BE2C (cell line): Measurements from ENCODE around the gene PSMA5.

ENCODE experiments used
- DNase-seq: peaks from one replicate; pipeline ENCODE4 v3.0.0-alpha.2; 2020
- H3K27me3 ChIP-seq: fragments of 250-450 bp; sonication (Bioruptor Pico); 2 replicates; pipeline ENCODE4 v1.5.1; 2020; ENCODE audit warnings: mild to moderate bottlenecking
- H3K36me3 ChIP-seq: fragments of 250-450 bp; sonication (Bioruptor Pico); 2 replicates; pipeline ENCODE4 v1.5.1; 2020; ENCODE audit warnings: mild to moderate bottlenecking
- H3K4me1 ChIP-seq: fragments of 250-450 bp; sonication (Bioruptor Pico); 2 replicates; pipeline ENCODE4 v1.5.1; 2020
- H3K4me3 ChIP-seq: 2 replicates; pipeline ENCODE4 v1.5.1; 2011; ENCODE audit warnings: low read depth, low read length
- H3K9me3 ChIP-seq: fragments of 250-450 bp; sonication (Bioruptor Pico); 2 replicates; pipeline ENCODE4 v1.5.1; 2020
- TF ChIP-seq, protein P1 (sequence below): IDR thresholded peaks from 2 replicates; pipeline ENCODE4 v1.5.1; 2012; ENCODE audit warnings: mild to moderate bottlenecking, low read depth, low read length

Gene PSMA5

DNA sequence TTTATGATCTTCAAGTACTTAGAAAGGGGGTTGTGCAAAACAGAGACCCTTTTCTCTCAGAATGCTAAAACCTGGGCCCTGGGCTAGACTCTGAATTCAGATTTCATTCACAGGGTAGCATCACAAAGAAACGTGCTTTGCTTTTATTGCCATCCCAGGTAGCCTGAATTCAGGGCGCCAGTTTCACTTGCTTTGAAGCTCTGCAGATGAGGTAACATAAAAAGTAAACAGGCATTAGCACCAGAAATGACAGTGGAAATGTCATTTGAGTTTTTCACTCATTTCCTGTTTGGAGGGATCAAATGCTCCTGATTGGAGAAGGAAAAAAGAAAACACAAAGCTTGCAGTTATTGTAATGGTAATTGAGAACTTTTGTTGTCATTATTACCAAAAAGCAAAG is 42.7 kb upstream of the PSMA5 start:
- Histone ChIP-seq H3K4me3 (no peak overlapping the region), H3K4me1 (no peaks in the 10 kb centered on the region), H3K36me3 (no peaks in the 10 kb centered on the region), H3K27me3 (peaks cover 91% of the 10 kb centered on the region), H3K9me3 (no peaks in the 10 kb centered on the region)
- TF ChIP-seq, protein P1, sequence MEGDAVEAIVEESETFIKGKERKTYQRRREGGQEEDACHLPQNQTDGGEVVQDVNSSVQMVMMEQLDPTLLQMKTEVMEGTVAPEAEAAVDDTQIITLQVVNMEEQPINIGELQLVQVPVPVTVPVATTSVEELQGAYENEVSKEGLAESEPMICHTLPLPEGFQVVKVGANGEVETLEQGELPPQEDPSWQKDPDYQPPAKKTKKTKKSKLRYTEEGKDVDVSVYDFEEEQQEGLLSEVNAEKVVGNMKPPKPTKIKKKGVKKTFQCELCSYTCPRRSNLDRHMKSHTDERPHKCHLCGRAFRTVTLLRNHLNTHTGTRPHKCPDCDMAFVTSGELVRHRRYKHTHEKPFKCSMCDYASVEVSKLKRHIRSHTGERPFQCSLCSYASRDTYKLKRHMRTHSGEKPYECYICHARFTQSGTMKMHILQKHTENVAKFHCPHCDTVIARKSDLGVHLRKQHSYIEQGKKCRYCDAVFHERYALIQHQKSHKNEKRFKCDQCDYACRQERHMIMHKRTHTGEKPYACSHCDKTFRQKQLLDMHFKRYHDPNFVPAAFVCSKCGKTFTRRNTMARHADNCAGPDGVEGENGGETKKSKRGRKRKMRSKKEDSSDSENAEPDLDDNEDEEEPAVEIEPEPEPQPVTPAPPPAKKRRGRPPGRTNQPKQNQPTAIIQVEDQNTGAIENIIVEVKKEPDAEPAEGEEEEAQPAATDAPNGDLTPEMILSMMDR = no peak
- no peak for DNase-seq

DNA sequence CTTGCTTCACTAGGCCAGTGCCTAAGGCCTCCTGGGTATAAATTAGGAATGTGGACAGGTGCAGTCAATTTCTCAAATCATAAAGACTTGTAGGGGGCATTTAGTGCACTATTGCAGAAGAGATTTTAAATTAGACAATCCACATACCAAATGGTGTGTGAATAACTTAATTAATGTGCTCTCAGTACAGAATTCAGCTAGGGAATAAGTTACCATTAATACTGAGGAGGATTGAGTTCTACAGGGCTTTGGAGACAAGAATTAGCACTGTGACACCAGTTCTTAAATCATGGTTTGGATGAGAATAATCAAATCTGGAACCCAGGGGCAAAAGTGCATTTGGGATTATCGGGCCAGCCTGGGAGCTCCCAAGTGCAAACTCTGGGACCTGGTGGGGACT is 41.8 kb upstream of the PSMA5 start:
- Histone ChIP-seq H3K4me1 (no peaks in the 10 kb centered on the region), H3K27me3 (peaks cover 89% of the 10 kb centered on the region), H3K9me3 (no peaks in the 10 kb centered on the region), H3K36me3 (no peaks in the 10 kb centered on the region), H3K4me3 (no peak overlapping the region)
- TF ChIP-seq, protein P1 = no peak
- DNase-seq = no peak

DNA sequence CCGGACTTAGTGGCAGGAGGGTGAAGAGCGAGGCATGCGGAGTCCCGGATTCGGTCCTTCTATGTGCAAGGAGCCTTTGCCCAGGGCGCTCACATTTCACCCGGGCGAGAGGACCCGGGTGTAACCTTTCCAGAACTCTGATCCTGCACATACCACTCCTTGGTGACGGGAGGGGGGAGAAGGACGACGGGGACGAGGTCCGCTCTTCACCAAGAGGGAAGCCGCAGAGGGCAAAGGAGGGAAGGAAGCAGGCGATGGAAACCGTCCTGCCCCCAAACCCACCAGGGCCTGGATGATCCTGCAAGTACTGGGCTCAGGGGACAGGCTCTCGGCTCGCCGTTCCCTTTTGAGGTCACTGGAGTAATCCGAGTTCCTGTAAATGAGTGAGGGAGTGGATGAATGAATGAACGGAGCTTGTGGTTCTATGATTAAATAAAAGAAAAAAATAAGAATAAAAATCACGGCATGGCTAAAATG is 41.1 kb upstream of the PSMA5 start:
- Histone ChIP-seq H3K9me3 (no peaks in the 10 kb centered on the region), H3K4me3 (no peak overlapping the region), H3K27me3 (peaks cover 89% of the 10 kb centered on the region), H3K36me3 (no peaks in the 10 kb centered on the region), H3K4me1 (no peaks in the 10 kb centered on the region)
- TF ChIP-seq, protein P1 = no peak
- no peak for DNase-seq

DNA sequence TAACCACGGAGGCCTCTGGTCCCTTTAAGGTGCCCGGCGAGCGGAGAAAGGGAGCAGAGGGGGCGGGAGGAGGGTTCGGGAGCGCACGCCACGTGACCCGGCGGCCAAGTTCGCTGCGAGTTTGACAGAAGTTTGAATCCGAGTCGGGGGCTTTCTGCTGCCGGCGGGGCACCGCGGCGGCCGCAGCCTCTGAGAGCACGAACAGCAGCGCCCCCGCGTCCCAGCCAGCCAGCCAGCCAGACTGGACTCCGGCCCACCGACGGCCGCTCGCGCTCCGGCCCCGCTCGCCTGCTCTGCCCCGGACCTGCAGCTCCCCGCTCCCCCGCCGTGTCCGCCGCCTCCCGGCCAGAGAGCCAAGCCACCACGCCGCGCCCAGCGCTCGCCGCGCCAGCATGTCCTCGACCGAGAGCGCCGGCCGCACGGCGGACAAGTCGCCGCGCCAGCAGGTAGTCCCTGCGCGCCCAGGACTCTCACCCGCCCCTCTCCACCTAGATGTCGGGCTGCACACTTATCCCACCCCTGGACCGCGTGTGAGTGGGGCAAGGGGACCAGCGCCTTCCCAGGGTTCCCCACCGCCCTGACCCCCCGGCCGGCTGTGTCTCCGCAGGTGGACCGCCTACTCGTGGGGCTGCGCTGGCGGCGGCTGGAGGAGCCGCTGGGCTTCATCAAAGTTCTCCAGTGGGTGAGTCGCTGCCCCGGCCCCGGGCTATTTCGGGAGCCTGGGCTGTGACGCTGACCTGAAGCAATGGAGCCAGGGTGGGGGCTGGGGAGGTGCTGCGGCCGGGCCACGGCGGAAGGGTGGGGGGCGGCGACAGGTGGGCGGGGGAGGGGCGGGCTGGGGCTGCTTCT is 40.4 kb upstream of the PSMA5 start, which contains the start of gene SYPL2:
TSS of gene SYPL2 (plus strand) at position 95 of the 849 bp plus-strand sequence. CDS start at position 393, 298 bp downstream.
- H3K36me3 ChIP-seq = no peaks in the 10 kb centered on the region
- TF ChIP-seq, protein P1 = no peak
- H3K9me3 ChIP-seq = no peaks in the 10 kb centered on the region
- H3K4me3 ChIP-seq = peak within 1 kb of the TSS; percentile 39
- peak; percentile 33 for DNase-seq
- H3K4me1 ChIP-seq = no peaks in the 10 kb centered on the region
- peaks cover 89% of the 10 kb centered on the region for H3K27me3 ChIP-seq

DNA sequence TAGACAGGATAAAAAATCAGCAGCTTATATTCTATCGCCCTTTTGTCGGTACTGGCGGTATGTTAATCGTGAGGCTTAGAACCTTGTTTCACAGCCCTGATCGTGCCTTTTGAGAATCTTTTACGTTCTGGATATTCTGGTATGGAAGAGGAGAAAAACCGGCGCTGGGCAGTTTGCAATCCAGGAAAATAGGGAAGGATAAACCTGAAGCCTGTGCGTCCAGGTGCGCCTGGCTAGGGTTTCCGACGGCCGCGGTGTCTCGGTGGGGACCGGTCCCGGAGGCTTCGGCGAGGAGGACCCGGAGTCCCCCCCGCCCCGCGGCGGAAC is 39.8 kb upstream of the PSMA5 start:
- Histone ChIP-seq H3K4me3 (peak overlapping the region; percentile 39), H3K27me3 (peaks cover 88% of the 10 kb centered on the region), H3K36me3 (no peaks in the 10 kb centered on the region), H3K4me1 (no peaks in the 10 kb centered on the region), H3K9me3 (0 out of 2 replicates have a peak, but pooled peaks cover 3% of the 10 kb centered on the region)
- TF ChIP-seq, protein P1 = no peak
- no peak for DNase-seq

DNA sequence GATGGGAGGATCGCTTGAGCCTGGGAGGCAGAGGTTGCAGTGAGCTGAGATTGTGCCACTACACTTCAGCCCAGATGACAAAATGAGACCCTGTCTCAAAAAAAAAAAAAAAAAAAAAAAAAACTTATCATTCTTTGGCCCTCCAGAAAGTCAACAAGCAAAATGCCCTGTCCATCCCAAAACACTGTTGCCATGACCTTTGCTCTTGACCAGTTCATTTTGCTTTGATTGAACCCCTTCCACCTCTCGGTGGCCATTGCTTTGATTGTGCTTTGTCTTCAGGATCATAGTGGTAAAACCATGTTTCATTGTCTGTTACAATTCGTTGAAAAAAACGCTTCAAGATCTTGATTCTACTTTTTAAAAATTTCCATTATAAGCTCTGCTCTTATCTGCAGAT is 31.6 kb upstream of the PSMA5 start:
- H3K9me3 ChIP-seq = 0 out of 2 replicates have a peak, but pooled peaks cover 3% of the 10 kb centered on the region
- peaks cover 40% of the 10 kb centered on the region for H3K27me3 ChIP-seq
- no peaks in the 10 kb centered on the region for H3K36me3 ChIP-seq
- TF ChIP-seq, protein P1 = no peak
- no peak for DNase-seq
- no peak overlapping the region for H3K4me3 ChIP-seq
- H3K4me1 ChIP-seq = no peaks in the 10 kb centered on the region
